NCI-H2227 (cell line): ENCODE results near the gene CCNF.

Experiments
- DNase-seq: peaks from one replicate; lab custom pipeline; 2025; ENCODE audit not compliant: unreplicated experiment; lab: John Stamatoyannopoulos, UW

Gene CCNF

DNA sequence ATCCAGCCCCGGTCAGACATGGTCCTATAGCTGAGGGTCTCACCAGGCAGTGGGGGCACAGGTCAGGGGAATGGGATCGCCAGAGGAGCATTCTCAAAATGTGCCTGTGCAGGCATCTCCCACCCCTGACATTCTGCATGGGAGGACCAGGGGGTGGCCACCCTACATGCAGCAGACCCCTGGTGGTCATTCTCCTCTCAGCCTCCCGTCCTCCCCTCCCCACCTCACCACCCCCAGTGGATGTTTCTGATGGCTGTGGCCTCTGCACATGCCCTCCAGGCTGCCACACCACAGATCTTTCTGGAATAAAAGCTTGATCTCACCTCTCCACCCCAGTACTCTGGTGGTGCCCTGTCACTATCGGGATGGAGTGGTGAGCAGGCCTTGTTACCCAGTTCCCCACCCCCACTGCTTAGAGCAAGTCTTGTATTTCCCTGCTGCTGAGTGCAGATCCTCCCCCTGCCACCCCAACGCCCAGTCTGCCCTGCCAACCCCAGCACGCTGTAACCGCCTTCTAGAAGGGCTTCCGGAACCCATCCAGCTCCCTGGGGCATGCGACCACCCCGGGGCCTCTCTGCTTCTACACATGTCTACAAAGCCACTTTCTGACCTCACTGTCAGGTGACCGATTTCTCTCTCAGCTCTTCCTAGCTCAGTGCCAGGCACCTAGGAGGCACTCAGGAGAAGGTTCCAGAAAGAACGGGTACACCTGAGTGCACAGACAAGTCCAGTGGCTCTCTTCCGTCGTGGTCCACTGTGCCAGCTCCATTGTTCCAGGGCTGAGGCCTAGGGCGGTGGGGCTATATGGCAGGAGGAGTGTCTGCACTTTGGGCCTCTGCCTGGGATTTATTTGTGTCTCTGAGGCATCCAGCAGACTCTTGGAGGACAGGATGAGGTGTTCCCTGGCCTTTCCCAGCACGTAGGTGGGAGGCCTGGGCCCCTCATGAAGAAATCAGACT is 55.0 kb downstream of the CCNF start:
- DNase-seq: no peak

- no peak for DNase-seq
Observed at GRCh38 chr16:2484898-2485508, 55.8 kb downstream of the CCNF start.

DNA sequence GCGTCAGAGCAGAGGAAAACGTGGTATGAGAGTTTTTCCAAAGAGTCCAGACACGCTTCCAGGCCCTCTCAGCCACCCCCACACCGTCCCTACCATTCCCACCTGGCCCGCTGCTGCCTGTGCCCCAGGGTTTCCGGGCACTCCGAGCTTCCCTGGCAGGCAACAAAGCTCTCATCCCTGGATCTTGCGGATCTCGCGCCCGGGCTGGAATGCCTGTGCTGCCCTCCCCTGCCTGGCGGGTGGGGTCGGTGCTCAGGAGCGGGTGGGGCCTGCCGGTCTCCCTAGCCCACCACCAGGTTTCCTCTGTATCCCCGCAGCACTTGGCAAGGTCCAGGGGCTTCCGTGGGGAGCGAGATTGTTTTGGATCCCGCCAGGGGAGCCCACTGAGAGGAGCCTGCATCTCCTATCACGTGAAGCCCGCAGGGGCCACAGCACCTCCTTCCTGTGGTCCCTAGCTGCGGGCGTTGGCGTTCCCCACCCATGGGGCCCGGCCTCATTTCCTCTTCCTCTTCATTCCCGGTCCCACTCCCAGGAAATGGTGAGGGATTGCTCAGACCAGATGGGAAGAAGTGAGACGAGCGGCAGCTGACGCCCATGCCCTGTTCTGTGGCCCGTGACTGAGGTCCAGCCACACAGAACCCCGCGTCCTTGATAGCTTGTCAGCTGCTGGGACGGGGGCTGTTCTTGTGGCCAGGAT is 56.7 kb downstream of the CCNF start:
- no peak for DNase-seq

DNA sequence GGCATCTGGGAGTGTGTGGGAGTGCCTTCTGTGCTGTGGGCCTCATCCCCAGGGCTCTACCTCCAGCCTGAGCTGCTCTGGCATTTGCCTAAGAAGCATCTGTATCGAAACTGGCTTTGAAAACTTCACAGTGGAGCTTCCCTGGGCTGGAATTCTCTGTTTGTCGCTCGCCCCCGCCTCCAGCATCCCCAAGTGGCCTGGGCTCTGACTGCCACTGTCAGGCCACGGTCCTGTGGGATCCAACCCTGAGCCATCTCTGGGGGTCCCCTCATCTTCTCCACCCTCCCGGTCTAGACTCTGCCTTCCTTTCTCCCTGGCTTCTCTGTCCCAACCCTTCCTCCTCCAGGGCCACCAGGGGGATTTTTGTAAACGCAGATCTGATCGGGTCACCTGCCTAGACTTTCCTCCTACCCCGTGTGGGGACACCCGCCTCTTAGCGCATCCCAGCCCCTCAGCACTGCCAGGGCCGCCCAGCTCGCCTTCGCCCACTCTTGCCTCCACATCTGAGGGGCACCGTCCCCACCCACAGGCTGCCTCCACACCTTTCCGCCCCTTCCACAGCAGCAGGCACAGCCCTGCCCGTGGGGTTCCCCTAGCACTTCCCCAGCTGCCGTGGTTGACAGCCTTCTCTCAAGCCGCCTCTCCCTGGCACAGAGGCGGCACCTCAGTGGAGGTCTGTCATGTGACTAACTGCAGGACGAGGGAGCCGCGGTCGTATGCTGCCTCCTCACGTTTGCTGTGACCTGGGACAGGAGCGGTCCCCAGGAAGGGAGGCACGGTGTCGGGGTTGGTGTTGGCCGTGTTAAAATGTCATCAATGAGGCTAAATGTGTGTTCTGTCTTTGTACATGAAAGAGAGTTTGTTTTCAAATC is 57.6 kb downstream of the CCNF start:
- DNase-seq: peak; percentile 51

- DNase-seq: no peak
Observed at GRCh38 chr16:2487517-2487842, 58.2 kb downstream of the CCNF start.

DNA sequence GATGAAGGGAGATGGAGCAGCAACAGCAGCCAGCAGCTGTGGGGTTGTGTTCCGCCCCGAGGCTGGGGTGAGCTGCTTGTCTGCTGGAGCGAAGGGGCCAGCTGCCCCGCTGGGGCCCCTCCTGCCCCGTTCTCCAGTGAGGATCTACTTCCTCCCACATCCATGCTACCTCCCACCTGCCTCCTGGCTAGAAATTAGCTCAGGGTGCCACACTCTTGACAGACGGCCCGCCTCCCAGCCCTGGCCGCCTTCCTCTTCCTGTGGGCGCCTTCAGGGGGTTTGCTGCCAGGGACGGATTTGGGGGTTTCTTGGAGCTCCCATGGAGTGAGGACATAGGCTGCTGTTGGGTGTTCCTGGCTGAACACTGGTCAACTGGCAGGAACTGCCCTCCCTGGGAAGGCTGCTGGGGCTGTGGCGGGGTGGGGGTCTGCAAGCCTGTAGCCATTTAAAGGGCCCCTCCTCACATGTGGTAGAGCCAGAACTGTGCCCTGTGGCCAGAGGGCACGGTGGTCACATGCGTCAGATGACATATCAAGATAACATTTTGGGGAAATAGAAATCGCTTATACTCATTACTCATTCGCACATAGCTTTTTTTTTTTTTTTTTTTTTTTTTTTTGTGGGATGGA is 58.8 kb downstream of the CCNF start:
- DNase-seq: no peak

- DNase-seq: no peak
Observed at GRCh38 chr16:2489581-2489980, 60.3 kb downstream of the CCNF start.

- no peak for DNase-seq
Observed at GRCh38 chr16:2490190-2491105, 61.2 kb downstream of the CCNF start.

- no peak for DNase-seq
Observed at GRCh38 chr16:2492292-2492691, 63.0 kb downstream of the CCNF start.

DNA sequence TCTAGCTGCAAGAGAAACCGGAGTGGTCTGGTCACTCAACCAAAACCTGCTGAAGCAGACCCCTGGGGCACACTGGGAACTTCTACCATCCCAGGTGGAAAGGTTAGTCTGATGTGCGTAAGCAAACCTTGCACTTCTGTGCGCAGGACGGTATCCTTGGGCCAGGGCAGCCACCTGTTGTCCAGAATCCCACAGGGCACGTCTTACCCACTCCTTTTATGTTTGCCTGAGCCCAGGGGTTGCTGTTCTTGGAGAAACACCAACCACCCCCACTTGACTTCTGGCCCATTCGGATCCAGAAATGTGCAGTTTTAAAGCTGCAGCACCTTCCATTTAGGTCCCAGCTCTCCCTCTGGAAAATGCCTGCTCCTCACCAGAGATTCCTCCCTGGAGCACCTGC is 64.4 kb downstream of the CCNF start:
- DNase-seq: no peak

DNA sequence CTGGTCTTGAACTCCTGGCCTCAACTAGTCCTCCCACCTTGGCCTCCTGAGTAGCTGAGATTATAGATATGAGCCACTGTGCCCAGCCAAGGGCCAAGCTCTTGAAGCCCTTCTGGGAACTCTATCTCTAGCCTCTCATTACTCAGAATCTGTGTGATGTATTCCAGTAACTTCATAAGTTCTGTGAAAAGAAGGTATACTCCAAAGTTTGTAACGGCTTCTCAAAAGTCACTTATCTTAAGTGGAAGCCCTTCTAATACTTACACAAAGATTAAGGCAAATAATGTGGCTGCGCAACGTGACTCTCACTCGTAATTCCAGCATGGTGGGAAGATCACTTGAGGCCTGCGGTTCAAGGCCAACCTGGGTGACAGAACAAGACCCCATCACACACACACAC is 65.4 kb downstream of the CCNF start:
- no peak for DNase-seq

DNA sequence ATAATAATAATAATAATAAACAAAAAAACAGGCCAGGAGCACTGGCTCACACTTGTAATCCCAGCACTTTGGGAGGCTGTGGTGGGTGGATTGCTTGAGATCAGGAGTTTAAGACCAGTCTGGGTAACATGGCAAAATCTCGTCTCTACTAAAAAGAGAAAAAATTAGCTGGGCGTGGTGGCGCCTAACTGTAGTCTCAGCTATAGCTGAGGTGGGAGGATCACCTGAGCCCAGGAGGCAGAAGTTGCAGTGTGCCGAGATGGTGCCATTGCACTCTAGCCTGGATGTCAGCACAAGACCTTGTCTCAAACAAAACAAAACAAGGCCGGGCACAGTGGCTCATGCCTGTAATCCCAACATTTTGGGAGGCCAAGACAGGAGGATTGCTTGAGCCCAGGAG is 65.8 kb downstream of the CCNF start:
- no peak for DNase-seq

DNA sequence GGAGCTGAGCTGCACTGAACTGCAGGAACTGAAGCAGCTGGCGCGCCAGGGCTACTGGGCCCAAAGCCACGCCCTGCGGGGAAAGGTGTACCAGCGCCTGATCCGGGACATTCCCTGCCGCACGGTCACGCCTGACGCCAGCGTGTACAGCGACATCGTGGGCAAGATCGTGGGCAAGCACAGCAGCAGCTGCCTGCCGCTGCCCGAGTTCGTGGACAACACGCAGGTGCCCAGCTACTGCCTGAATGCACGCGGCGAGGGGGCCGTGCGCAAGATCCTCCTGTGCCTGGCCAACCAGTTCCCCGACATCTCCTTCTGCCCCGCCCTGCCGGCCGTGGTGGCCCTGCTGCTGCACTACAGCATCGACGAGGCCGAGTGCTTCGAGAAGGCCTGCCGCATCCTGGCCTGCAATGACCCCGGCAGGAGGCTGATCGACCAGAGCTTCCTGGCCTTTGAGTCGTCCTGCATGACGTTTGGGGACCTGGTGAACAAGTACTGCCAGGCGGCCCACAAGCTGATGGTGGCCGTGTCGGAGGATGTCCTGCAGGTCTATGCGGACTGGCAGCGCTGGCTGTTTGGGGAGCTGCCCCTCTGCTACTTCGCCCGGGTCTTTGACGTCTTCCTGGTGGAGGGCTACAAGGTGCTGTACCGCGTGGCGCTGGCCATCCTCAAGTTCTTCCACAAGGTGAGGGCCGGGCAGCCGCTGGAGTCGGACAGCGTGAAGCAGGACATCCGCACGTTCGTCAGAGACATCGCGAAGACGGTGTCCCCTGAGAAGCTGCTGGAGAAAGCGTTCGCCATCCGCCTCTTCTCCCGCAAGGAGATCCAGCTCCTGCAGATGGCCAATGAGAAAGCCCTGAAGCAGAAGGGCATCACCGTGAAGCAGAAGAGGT is 67.2 kb downstream of the CCNF start:
- DNase-seq: no peak

DNA sequence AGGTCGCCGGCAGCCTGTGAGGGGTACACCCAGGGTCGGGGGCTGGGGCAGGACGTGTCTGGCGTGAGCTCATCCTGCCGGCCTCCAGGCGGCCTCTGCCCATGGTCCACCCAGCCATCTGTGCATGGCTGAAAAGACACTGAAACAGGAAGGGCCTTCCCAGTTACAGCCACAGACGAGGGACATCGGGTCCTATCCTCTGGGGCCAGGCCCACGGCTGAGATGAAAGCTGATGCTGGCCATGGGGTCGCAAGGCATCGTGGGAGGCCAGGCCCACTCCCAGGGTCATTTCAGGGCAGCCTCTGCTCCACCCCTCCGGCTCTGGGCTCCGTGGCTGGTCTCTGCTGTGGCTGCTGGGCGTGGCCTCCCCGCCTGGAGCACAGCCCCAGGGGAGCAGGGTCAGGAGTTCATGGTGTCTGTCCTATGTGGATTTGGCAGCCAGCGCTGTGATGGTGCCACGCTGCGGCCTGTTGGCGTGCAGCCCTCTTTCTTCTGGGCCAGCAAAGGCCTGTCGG is 67.9 kb downstream of the CCNF start:
- DNase-seq: no peak

DNA sequence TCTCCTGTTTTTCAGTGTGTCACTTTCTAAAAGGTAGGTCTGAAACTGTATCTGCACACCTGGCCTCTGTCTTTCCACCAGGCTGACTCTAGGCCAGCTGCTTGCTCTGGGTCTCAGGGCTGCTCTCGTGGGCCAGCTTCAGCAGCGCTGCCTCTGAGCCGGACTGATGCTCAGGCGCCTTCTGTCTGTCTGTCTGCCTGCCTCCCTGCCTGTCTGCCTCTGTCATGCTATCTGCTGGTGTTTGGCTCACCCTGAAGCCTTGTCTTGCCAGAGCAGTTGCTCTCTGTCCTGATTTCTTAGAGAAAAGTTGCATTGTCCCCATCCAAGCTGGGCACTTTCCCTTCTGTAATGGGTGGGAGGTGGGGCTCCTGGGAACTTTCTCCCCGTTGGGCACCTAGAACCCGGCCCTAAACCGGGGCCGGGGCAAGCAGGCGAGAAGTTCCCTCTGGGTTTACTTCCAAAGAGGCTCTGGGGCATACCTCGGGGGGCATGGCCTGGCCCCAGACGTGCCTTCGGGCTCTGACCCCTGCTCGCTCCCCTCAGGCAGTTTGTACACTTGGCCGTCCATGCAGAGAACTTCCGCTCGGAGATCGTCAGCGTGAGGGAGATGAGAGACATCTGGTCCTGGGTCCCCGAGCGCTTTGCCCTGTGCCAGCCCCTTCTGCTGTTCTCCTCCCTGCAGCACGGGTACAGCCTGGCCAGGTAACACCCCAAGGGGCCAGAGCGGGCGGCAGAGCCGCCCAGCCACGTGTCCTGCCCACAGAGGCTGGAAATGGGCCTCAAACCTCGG is 68.6 kb downstream of the CCNF start:
- no peak for DNase-seq

GRCh38 chr16:2498531-2499253 is 69.4 kb downstream of the CCNF start:
- no peak for DNase-seq

GRCh38 chr16:2499454-2499853 is 70.2 kb downstream of the CCNF start:
- no peak for DNase-seq
